HL-60 (cell line): ENCODE measurements around the gene VSIG10L2.
A peak's percentile ranks its signal among the peaks of the same experiment; 100 is the strongest.

Experiments used
- DNase-seq, 2 experiments: peaks; one replicate each; pipeline ENCODE4 v3.0.0-alpha.2; 2010 to 2020; ENCODE audit warnings: low read depth in 1 of 2, low spot score in 1 of 2
- H3K27ac ChIP-seq: fragments of 250-450 bp; sonication (Bioruptor Pico); replicated peaks from 2 replicates; pipeline ENCODE4 v1.5.1; 2020; ENCODE audit warnings: mild to moderate bottlenecking, moderate library complexity
- H3K27me3 ChIP-seq: fragments of 250-450 bp; sonication (Bioruptor Pico); 2 replicates; pipeline ENCODE4 v1.5.1; 2021; ENCODE audit warnings: mild to moderate bottlenecking, moderate library complexity; ENCODE audit not compliant: insufficient read depth, poor library complexity, severe bottlenecking
- H3K4me3 ChIP-seq: replicated peaks from 2 replicates; pipeline ENCODE4 v1.5.1; 2011; ENCODE audit warnings: mild to moderate bottlenecking, control low read depth, low read length; ENCODE audit not compliant: insufficient read depth
- GABPA ChIP-seq: IDR thresholded peaks from 2 replicates; pipeline ENCODE4 v1.6.1; 2012; ENCODE audit warnings: low read depth
- POLR2AphosphoS5 ChIP-seq: IDR thresholded peaks from 2 replicates; pipeline ENCODE4 v1.6.1; 2012; ENCODE audit warnings: low read depth
- SPI1 ChIP-seq: IDR thresholded peaks from 2 replicates; pipeline ENCODE4 v1.6.1; 2012; ENCODE audit warnings: low read depth, mild to moderate bottlenecking, borderline replicate concordance
- TF ChIP-seq, protein P1 (sequence below): IDR thresholded peaks from one replicate; pipeline ENCODE4 v1.5.1; 2011; ENCODE audit warnings: low read length, control low read depth, inconsistent platforms; ENCODE audit not compliant: insufficient read depth
- TF ChIP-seq, protein P2 (sequence below): IDR thresholded peaks from 2 replicates; pipeline ENCODE4 v1.6.1; 2012; ENCODE audit warnings: low read depth; ENCODE audit not compliant: insufficient replicate concordance

Gene VSIG10L2

DNA sequence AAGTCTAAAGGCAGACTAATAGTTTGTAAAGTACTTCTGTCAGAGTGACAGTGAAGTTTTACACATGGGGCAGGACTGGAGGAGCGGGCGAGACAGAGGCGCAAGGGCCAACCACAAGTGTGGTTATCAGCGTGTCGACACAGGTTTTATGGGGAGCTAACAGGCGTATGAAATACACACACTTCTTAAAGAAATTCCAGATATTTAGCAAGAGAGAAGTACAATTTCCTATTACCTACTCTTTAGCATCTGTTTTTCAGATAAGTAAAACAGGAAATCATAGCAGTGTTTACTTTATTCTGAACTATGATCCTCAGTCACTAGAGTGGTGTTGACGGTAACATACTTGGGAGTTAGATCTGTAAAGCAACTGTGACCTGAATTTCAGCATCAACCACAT, 22.5 kb downstream of the VSIG10L2 start:
- no peaks in the 10 kb centered on the region for H3K27me3 ChIP-seq
- TF ChIP-seq, protein P1, sequence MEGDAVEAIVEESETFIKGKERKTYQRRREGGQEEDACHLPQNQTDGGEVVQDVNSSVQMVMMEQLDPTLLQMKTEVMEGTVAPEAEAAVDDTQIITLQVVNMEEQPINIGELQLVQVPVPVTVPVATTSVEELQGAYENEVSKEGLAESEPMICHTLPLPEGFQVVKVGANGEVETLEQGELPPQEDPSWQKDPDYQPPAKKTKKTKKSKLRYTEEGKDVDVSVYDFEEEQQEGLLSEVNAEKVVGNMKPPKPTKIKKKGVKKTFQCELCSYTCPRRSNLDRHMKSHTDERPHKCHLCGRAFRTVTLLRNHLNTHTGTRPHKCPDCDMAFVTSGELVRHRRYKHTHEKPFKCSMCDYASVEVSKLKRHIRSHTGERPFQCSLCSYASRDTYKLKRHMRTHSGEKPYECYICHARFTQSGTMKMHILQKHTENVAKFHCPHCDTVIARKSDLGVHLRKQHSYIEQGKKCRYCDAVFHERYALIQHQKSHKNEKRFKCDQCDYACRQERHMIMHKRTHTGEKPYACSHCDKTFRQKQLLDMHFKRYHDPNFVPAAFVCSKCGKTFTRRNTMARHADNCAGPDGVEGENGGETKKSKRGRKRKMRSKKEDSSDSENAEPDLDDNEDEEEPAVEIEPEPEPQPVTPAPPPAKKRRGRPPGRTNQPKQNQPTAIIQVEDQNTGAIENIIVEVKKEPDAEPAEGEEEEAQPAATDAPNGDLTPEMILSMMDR, result no peak
- no peak for TF ChIP-seq GABPA
- no peak for TF ChIP-seq SPI1
- TF ChIP-seq, protein P2, sequence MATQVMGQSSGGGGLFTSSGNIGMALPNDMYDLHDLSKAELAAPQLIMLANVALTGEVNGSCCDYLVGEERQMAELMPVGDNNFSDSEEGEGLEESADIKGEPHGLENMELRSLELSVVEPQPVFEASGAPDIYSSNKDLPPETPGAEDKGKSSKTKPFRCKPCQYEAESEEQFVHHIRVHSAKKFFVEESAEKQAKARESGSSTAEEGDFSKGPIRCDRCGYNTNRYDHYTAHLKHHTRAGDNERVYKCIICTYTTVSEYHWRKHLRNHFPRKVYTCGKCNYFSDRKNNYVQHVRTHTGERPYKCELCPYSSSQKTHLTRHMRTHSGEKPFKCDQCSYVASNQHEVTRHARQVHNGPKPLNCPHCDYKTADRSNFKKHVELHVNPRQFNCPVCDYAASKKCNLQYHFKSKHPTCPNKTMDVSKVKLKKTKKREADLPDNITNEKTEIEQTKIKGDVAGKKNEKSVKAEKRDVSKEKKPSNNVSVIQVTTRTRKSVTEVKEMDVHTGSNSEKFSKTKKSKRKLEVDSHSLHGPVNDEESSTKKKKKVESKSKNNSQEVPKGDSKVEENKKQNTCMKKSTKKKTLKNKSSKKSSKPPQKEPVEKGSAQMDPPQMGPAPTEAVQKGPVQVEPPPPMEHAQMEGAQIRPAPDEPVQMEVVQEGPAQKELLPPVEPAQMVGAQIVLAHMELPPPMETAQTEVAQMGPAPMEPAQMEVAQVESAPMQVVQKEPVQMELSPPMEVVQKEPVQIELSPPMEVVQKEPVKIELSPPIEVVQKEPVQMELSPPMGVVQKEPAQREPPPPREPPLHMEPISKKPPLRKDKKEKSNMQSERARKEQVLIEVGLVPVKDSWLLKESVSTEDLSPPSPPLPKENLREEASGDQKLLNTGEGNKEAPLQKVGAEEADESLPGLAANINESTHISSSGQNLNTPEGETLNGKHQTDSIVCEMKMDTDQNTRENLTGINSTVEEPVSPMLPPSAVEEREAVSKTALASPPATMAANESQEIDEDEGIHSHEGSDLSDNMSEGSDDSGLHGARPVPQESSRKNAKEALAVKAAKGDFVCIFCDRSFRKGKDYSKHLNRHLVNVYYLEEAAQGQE, result no peak
- no peak for TF ChIP-seq POLR2AphosphoS5
- H3K27ac ChIP-seq, result no peak overlapping the region
- no peak overlapping the region for H3K4me3 ChIP-seq
- DNase-seq, result peak in 1 of 2 experiments; percentile 38

DNA sequence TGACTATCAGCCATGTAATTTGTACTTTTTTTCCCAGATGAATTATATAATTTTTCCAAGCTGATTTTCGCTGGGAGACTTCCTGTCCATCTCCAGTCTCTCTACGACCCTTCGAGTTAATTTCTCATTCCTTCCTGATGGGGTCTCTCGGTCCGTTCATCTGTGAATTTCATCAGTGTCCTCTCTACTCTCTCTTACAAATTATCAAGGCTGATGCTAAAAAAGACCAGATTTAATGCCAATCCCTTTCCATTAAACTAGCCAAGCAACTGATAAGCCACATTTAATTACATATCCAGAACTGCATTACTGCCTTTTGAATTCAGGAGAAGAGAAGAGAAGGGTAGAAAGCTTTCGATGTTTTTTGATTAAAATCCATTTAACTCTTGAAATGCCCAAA, 25.8 kb downstream of the VSIG10L2 start:
- H3K4me3 ChIP-seq, result no peak overlapping the region
- H3K27me3 ChIP-seq, result no peaks in the 10 kb centered on the region
- H3K27ac ChIP-seq, result no peak overlapping the region
- TF ChIP-seq, protein P2, result no peak
- TF ChIP-seq, protein P1, result no peak
- TF ChIP-seq SPI1, result no peak
- no peak for TF ChIP-seq GABPA
- TF ChIP-seq POLR2AphosphoS5, result no peak
- no peak for DNase-seq

DNA sequence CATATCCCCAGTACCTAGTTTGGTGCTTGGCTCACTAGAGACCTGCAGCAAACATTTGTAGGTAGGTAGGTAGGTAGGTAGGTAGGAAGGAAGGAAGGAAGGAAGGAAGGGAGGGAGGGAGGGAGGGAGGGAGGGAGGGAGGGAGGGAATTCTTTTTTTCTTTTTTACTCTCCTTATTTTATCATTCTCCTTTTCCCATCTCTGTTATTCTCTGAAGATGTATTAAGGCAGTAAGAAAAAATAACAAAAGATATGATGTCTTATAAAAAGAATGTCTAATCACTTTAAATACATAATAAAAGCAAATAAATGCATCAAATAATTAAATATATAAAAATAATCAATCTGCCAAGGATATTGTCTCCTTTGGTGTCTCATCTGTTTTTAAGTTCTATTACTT, 28.4 kb downstream of the VSIG10L2 start:
- Histone ChIP-seq H3K4me3 (no peak overlapping the region), H3K27ac (no peak overlapping the region), H3K27me3 (peaks cover 3% of the 10 kb centered on the region)
- TF ChIP-seq, protein P2, result no peak
- TF ChIP-seq, protein P1, result no peak
- TF ChIP-seq SPI1 (no peak), POLR2AphosphoS5 (no peak), GABPA (no peak)
- DNase-seq, result no peak
